Astrocyte of the cerebellum (primary cell): ENCODE results near the gene APOC3.
A peak's percentile ranks its signal among the peaks of the same experiment; 100 is the strongest.

Experiments
- DNase-seq: peaks from one replicate; pipeline ENCODE4 v3.0.0-alpha.2; 2011; ENCODE audit warnings: low read depth
- H3K4me3 ChIP-seq: 2 replicates; pipeline ENCODE4 v1.5.1; 2011; ENCODE audit warnings: mild to moderate bottlenecking, low read depth, low read length, moderate library complexity
- in situ Hi-C: cut with HindIII; loops from 2 replicates; pipeline ENCODE4 v1.10.0; 2017; ENCODE audit warnings: low sequenced_read_pairs
- TF ChIP-seq, protein P1 (sequence below): IDR thresholded peaks from 2 replicates; pipeline ENCODE4 v1.5.1; 2012; ENCODE audit warnings: low read length, low read depth, moderate library complexity, mild to moderate bottlenecking; ENCODE audit errors: missing control alignments

APOC3 gene

DNA sequence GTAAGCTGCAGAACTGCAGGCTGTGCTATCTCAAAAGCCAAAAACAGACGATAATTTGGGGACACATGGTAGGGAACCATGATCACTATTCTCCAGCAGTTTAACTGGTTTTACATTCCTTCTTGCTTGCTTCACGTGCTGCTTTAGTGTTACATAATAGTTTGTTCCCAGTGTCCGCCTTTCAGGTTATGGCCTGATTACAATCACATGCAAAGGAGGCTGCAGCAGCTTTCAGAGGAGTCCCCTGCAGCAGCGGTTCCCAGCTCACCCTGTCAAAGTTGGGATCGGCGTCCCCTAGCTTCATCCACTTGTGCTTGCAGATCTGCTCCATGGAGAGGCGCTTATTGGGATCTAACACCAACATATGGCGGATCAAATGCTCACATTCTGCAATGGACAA is 46.9 kb downstream of the APOC3 start:
- TF ChIP-seq, protein P1, sequence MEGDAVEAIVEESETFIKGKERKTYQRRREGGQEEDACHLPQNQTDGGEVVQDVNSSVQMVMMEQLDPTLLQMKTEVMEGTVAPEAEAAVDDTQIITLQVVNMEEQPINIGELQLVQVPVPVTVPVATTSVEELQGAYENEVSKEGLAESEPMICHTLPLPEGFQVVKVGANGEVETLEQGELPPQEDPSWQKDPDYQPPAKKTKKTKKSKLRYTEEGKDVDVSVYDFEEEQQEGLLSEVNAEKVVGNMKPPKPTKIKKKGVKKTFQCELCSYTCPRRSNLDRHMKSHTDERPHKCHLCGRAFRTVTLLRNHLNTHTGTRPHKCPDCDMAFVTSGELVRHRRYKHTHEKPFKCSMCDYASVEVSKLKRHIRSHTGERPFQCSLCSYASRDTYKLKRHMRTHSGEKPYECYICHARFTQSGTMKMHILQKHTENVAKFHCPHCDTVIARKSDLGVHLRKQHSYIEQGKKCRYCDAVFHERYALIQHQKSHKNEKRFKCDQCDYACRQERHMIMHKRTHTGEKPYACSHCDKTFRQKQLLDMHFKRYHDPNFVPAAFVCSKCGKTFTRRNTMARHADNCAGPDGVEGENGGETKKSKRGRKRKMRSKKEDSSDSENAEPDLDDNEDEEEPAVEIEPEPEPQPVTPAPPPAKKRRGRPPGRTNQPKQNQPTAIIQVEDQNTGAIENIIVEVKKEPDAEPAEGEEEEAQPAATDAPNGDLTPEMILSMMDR: no peak
- no peak overlapping the region for H3K4me3 ChIP-seq
- in situ Hi-C loops: loop anchor here (25.0 kb wide), 1 partner anchor 211 kb away; the partner anchor contains the start of gene SIK3
- DNase-seq: no peak

DNA sequence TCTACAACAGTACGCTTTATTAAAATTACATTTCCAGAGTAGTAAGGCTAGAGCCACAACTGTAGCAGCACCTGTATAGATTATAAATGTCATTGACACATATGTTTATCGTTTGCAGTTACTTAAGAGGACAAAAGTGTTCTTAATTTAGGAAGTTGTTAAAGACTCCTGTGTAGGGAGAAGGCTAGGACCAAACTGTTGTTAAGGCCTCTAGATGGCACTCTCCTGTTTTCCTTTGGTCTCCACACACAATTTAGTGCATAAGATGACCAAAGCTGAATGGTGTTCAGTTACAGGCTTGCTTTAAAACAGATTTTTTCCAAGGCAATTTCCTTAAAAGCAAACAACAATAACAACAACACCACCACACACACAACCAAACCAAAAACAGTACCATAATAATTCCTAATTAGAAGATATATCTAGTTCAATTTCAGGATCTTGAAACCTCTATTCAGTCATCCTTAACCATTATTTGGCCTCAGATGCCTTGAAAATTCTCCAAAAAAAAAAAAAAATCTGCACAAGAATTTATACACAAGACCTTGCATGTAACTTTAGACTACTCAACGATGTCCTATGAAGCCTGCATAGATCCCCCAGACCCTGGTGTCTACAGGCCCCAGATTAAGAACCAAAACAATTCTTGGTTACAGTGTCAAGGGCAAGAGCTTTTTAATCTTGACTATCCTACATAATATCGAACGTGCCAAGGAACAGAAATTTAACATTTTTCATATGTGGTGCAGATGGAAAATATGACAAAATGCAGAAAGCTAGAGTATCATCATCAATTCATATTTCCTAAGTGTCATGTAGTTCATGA is 50.3 kb downstream of the APOC3 start:
- no peak overlapping the region for H3K4me3 ChIP-seq
- TF ChIP-seq, protein P1: peak; percentile 78
- in situ Hi-C loops: loop anchor here (25.0 kb wide), 1 partner anchor 207 kb away; the partner anchor contains the start of gene SIK3

DNA sequence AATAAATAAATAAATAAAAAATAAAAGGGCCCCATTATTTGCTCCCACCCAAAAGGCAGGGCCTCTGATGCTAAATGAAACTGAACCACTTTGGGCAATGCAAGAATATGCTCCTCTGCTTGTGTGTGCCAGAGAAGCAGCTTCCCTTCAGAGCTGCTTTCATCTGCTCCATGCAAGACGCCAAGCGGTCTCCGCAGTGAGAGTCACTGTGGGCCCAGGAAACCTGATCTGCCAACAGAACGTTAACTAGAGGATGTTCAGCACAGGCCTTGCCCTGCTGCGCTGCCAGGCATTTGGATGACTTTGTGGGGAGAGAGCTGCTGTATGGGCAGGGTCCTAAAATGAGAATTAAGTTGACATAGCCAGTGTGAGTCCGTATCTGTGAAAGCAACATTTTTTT is 51.4 kb downstream of the APOC3 start:
- DNase-seq: no peak
- no peak overlapping the region for H3K4me3 ChIP-seq
- in situ Hi-C loops: loop anchor here (25.0 kb wide), 1 partner anchor 206 kb away; the partner anchor contains the start of gene SIK3
- TF ChIP-seq, protein P1: no peak

More for the DNA sequence above, 50.3 kb downstream of the APOC3 start:
- DNase-seq: peak; percentile 73

DNA sequence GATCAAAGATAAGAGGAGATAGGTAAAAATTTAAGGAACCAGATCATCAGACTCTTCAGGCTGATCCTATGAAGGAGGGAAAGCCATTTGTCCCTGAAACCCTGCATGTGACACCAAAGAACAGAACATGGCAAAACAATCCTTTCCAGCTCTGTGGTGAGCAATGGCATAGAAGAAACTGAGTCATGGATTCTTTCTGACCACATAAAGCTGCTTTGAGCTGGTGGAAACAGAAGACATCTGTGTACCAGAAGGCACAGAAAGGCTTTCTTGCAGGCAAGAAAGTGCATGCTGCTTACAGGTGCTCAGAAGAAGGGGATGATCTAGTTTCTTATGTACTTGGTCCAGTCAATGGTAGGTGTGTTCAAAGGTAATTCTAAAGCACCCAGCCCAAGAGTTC is 52.7 kb downstream of the APOC3 start:
- in situ Hi-C loops: loop anchor here (25.0 kb wide), 1 partner anchor 205 kb away; the partner anchor contains the start of gene SIK3
- peak; percentile 45 for DNase-seq
- no peak overlapping the region for H3K4me3 ChIP-seq
- TF ChIP-seq, protein P1: no peak
